ENCODE results near the gene SYNE3. TPM values are rescaled to one million over a fixed set of nuclear protein-coding genes. Genes with fewer than 3 reads are reported as not detected.

The SYNE3 gene
- total and polyA plus RNA-seq, 2 donors (not counting 1 experiment from before 2014, with no cell fraction given): 4.9 to 24.1 TPM

- Histone ChIP-seq H3K27ac (ENCODE audit: insufficient read depth, low read length) (no peak overlapping the region), H3K9me3 (ENCODE audit: control insufficient read depth, insufficient read depth, low read depth, low read length) (no peaks in the 10 kb centered on the region), H3K27me3 (ENCODE audit: control insufficient read depth, insufficient read depth, low read length) (no peaks in the 10 kb centered on the region), H3K4me3 (replicated peaks in 1 of 4; ENCODE audit: control extremely low read depth in 1 of 4, insufficient read depth in 1 of 4, low read depth in 3 of 4, low read length in 4 of 4) (no peak overlapping the region), H4K20me1 (ENCODE audit: control insufficient read depth, extremely low read depth, insufficient read depth, low read length) (no peaks in the 10 kb centered on the region), H3K4me1 (ENCODE audit: control insufficient read depth, extremely low read depth, insufficient read depth, low read length) (peaks cover 31% of the 10 kb centered on the region), H3K9ac (ENCODE audit: insufficient read depth, low read length) (no peak overlapping the region), H2AFZ (ENCODE audit: low read length) (no peak overlapping the region), H3K4me2 (ENCODE audit: extremely low read depth, insufficient read depth, low read length) (no peak overlapping the region), H3K79me2 (ENCODE audit: control insufficient read depth, insufficient read depth, low read length) (peaks cover 45% of the 10 kb centered on the region), H3K36me3 (ENCODE audit: control insufficient read depth, insufficient read depth, low read length) (peaks cover 1% of the 10 kb centered on the region)
- no peak for TF ChIP-seq CTCF (conservative IDR thresholded peaks at IDR 0.05 in 1 of 2, IDR thresholded peaks at IDR 0.05 in 1 of 2; ENCODE audit: low read depth in 1 of 2, low read length in 2 of 2)
- no peak for TF ChIP-seq EZH2 (IDR thresholded peaks at IDR 0.05; ENCODE audit: low read length, missing control alignments)
- DNase-seq (ENCODE audit: low read depth in 2 of 2): no peak
Measured at GRCh38 chr14:95505030-95505589, 11.3 kb downstream of the SYNE3 start.

GRCh38 chr14:95504135-95505029, 12.1 kb downstream of the SYNE3 start:
- H3K4me3 ChIP-seq (replicated peaks in 1 of 4; ENCODE audit: control extremely low read depth in 1 of 4, insufficient read depth in 1 of 4, low read depth in 3 of 4, low read length in 4 of 4): no peak overlapping the region
- peaks cover 1% of the 10 kb centered on the region for H3K36me3 ChIP-seq (ENCODE audit: control insufficient read depth, insufficient read depth, low read length)
- no peaks in the 10 kb centered on the region for H3K9me3 ChIP-seq (ENCODE audit: control insufficient read depth, insufficient read depth, low read depth, low read length)
- H3K79me2 ChIP-seq (ENCODE audit: control insufficient read depth, insufficient read depth, low read length): peaks cover 42% of the 10 kb centered on the region
- H4K20me1 ChIP-seq (ENCODE audit: control insufficient read depth, extremely low read depth, insufficient read depth, low read length): no peaks in the 10 kb centered on the region
- peak overlapping the region; percentile 51 for H3K27ac ChIP-seq (ENCODE audit: insufficient read depth, low read length)
- TF ChIP-seq CTCF (conservative IDR thresholded peaks at IDR 0.05 in 1 of 2, IDR thresholded peaks at IDR 0.05 in 1 of 2; ENCODE audit: low read depth in 1 of 2, low read length in 2 of 2) (no peak), EZH2 (IDR thresholded peaks at IDR 0.05; ENCODE audit: low read length, missing control alignments) (no peak)
- H3K4me2 ChIP-seq (ENCODE audit: extremely low read depth, insufficient read depth, low read length): peak overlapping the region; percentile 52
- no peak overlapping the region for H2AFZ ChIP-seq (ENCODE audit: low read length)
- peaks cover 33% of the 10 kb centered on the region for H3K4me1 ChIP-seq (ENCODE audit: control insufficient read depth, extremely low read depth, insufficient read depth, low read length)
- peak; percentile 74 to 85 for DNase-seq (ENCODE audit: low read depth in 2 of 2)
- H3K9ac ChIP-seq (ENCODE audit: insufficient read depth, low read length): no peak overlapping the region
- no peaks in the 10 kb centered on the region for H3K27me3 ChIP-seq (ENCODE audit: control insufficient read depth, insufficient read depth, low read length)

GRCh38 chr14:95503365-95504134, 12.9 kb downstream of the SYNE3 start:
- Histone ChIP-seq H3K4me2 (ENCODE audit: extremely low read depth, insufficient read depth, low read length) (no peak overlapping the region), H3K79me2 (ENCODE audit: control insufficient read depth, insufficient read depth, low read length) (peaks cover 40% of the 10 kb centered on the region), H3K27ac (ENCODE audit: insufficient read depth, low read length) (no peak overlapping the region)

More at GRCh38 chr14:95503365-95504134, 12.9 kb downstream of the SYNE3 start:
- no peaks in the 10 kb centered on the region for H3K27me3 ChIP-seq (ENCODE audit: control insufficient read depth, insufficient read depth, low read length)
- no peak for DNase-seq (ENCODE audit: low read depth in 2 of 2)
- H3K36me3 ChIP-seq (ENCODE audit: control insufficient read depth, insufficient read depth, low read length): peaks cover 1% of the 10 kb centered on the region
- no peaks in the 10 kb centered on the region for H4K20me1 ChIP-seq (ENCODE audit: control insufficient read depth, extremely low read depth, insufficient read depth, low read length)
- no peak overlapping the region for H3K9ac ChIP-seq (ENCODE audit: insufficient read depth, low read length)
- H3K9me3 ChIP-seq (ENCODE audit: control insufficient read depth, insufficient read depth, low read depth, low read length): no peaks in the 10 kb centered on the region
- peaks cover 40% of the 10 kb centered on the region for H3K4me1 ChIP-seq (ENCODE audit: control insufficient read depth, extremely low read depth, insufficient read depth, low read length)
- no peak overlapping the region for H3K4me3 ChIP-seq (replicated peaks in 1 of 4; ENCODE audit: control extremely low read depth in 1 of 4, insufficient read depth in 1 of 4, low read depth in 3 of 4, low read length in 4 of 4)
- TF ChIP-seq CTCF (conservative IDR thresholded peaks at IDR 0.05 in 1 of 2, IDR thresholded peaks at IDR 0.05 in 1 of 2; ENCODE audit: low read depth in 1 of 2, low read length in 2 of 2) (no peak), EZH2 (IDR thresholded peaks at IDR 0.05; ENCODE audit: low read length, missing control alignments) (no peak)
- H2AFZ ChIP-seq (ENCODE audit: low read length): no peak overlapping the region
